GM19351 (cell line): ENCODE measurements around the gene IWS1.
"Not testable (repeated sequence)": the region's sequence is repeated elsewhere in the genome, so short reads cannot be mapped to it uniquely, and the experiment has no call there.

Experiments
- ATAC-seq: cut with Tn5 transposase; IDR thresholded peaks from one replicate; pipeline ENCODE4 v1.9.1; 2021; ENCODE audit warnings: mild to moderate bottlenecking, moderate library complexity; ENCODE audit not compliant: unreplicated experiment

IWS1 gene

GRCh38 chr2:127526132-127527000, at the start of gene IWS1:
TSS of gene IWS1 (minus strand) at chr2:127526489. CDS start at chr2:127526208, 281 bp downstream.
- ATAC-seq = peak; percentile 86

GRCh38 chr2:127575941-127576432, 49.7 kb upstream of the IWS1 start:
- no peak for ATAC-seq

GRCh38 chr2:127575185-127575765, 49.0 kb upstream of the IWS1 start:
- ATAC-seq = no peak

- ATAC-seq = no peak
Measured at GRCh38 chr2:127574656-127575055, 48.4 kb upstream of the IWS1 start.

GRCh38 chr2:127573771-127574170, 47.5 kb upstream of the IWS1 start:
- no peak for ATAC-seq

GRCh38 chr2:127573298-127573697, 47.0 kb upstream of the IWS1 start:
- no peak for ATAC-seq

- no peak for ATAC-seq
Measured at GRCh38 chr2:127572841-127573240, 46.6 kb upstream of the IWS1 start.

GRCh38 chr2:127572352-127572751, 46.1 kb upstream of the IWS1 start:
- not testable (repeated sequence) for ATAC-seq

- ATAC-seq = no peak
Measured at GRCh38 chr2:127570282-127571250, 44.3 kb upstream of the IWS1 start.

GRCh38 chr2:127569666-127570065, 43.4 kb upstream of the IWS1 start:
- no peak for ATAC-seq

GRCh38 chr2:127568128-127568527, 41.8 kb upstream of the IWS1 start:
- no peak for ATAC-seq

GRCh38 chr2:127567351-127567854, 41.1 kb upstream of the IWS1 start:
- no peak for ATAC-seq

GRCh38 chr2:127566576-127566975, 40.3 kb upstream of the IWS1 start:
- ATAC-seq = no peak

GRCh38 chr2:127566139-127566417, 39.8 kb upstream of the IWS1 start:
- no peak for ATAC-seq

- ATAC-seq = no peak
Measured at GRCh38 chr2:127565261-127566138, 39.2 kb upstream of the IWS1 start.

GRCh38 chr2:127564429-127565260, 38.4 kb upstream of the IWS1 start:
- ATAC-seq = no peak

GRCh38 chr2:127563458-127564428, 37.5 kb upstream of the IWS1 start:
- ATAC-seq = peak; percentile 96

- ATAC-seq = no peak
Measured at GRCh38 chr2:127562936-127563335, 36.6 kb upstream of the IWS1 start.
